PC-9 (cell line): ENCODE data around the gene CSRP1. TPM values are rescaled to one million over a fixed set of nuclear protein-coding genes. Genes with fewer than 3 reads are reported as not detected.

Source experiments
- BruUV-seq: library from RNA; stranded (reverse); fragments of 400-500 nt; replicated peaks from 2 replicates; lab custom pipeline; 2021; lab: Mats Ljungman, UMichigan
- CTCF ChIA-PET: fragments of 300-600 bp; sonication (Branson Sonifier 250); formaldehyde crosslinking; loops from one replicate; lab custom pipeline; 2022; ENCODE audit warnings: antibody characterized with exemption; lab: Charles Lee
- POLR2A ChIA-PET: fragments of 300-600 bp; sonication (Branson Sonifier 250); formaldehyde crosslinking; loops from one replicate; lab custom pipeline; 2022; ENCODE audit warnings: antibody characterized with exemption; ENCODE audit not compliant: unreplicated experiment; lab: Charles Lee
- DNase-seq, 2 experiments: peaks; one replicate each; pipeline versions ENCODE4 v3.0.0 to v3.0.0-alpha.2; 2015 to 2022; ENCODE audit warnings: mixed read lengths in 1 of 2
- H2AFZ ChIP-seq: fragments of 200-600 bp; sonication (generic); 2 replicates; pipeline ENCODE4 v1.8.1; 2017; ENCODE audit warnings: antibody characterized with exemption
- H3F3A ChIP-seq: fragments of 200-600 bp; sonication (generic); 2 replicates; pipeline ENCODE4 v1.8.1; 2017; ENCODE audit warnings: antibody characterized with exemption, mild to moderate bottlenecking, low read depth; ENCODE audit not compliant: insufficient read depth
- H3K27ac ChIP-seq: fragments of 200-600 bp; sonication (generic); 2 replicates; pipeline ENCODE4 v1.6.1; 2016; ENCODE audit warnings: mixed run types
- H3K27me3 ChIP-seq: fragments of 200-600 bp; sonication (generic); 2 replicates; pipeline ENCODE4 v1.6.1; 2016; ENCODE audit warnings: low read depth, mixed run types; ENCODE audit not compliant: insufficient read depth
- H3K36me3 ChIP-seq: fragments of 200-600 bp; sonication (generic); 2 replicates; pipeline ENCODE4 v1.6.1; 2016; ENCODE audit warnings: low read depth, mixed run types
- H3K4me1 ChIP-seq: fragments of 200-600 bp; sonication (generic); replicated peaks from 2 replicates; pipeline ENCODE4 v1.6.1; 2016; ENCODE audit warnings: mixed run types; ENCODE audit not compliant: insufficient read depth
- H3K4me2 ChIP-seq: fragments of 200-600 bp; sonication (generic); 2 replicates; pipeline ENCODE4 v1.6.1; 2017; ENCODE audit warnings: mixed run types
- H3K4me3 ChIP-seq: fragments of 200-600 bp; sonication (generic); 2 replicates; pipeline ENCODE4 v1.6.1; 2016; ENCODE audit warnings: mixed run types
- H3K79me2 ChIP-seq: fragments of 200-600 bp; sonication (generic); 2 replicates; pipeline ENCODE4 v1.6.1; 2017; ENCODE audit warnings: low read depth, mixed run types
- H3K9me2 ChIP-seq: fragments of 200-600 bp; sonication (generic); 2 replicates; pipeline ENCODE4 v1.8.1; 2017; ENCODE audit warnings: mild to moderate bottlenecking; ENCODE audit not compliant: insufficient read depth
- H3K9me3 ChIP-seq: fragments of 200-600 bp; sonication (generic); 2 replicates; pipeline ENCODE4 v1.8.1; 2016; ENCODE audit warnings: low read depth; ENCODE audit not compliant: insufficient read depth
- H4K20me1 ChIP-seq: fragments of 200-600 bp; sonication (generic); 2 replicates; pipeline ENCODE4 v1.8.1; 2017; ENCODE audit not compliant: insufficient read depth
- CTCF ChIP-seq: fragments of 200-600 bp; sonication (generic); conservative IDR thresholded peaks from 2 replicates; pipeline ENCODE4 v1.6.1; 2017; ENCODE audit warnings: mixed run types, antibody characterized with exemption, mild to moderate bottlenecking, moderate library complexity
- EZH2 ChIP-seq: fragments of 200-600 bp; sonication (generic); IDR thresholded peaks from 2 replicates; pipeline ENCODE4 v1.8.0; 2017; ENCODE audit warnings: antibody characterized with exemption, low read depth
- intact Hi-C: fragments of 100-400 bp; cut with micrococcal nuclease; formaldehyde crosslinking; loops from one replicate; pipeline ENCODE4 v1.10.0; 2022; ENCODE audit not compliant: unreplicated experiment
- total RNA-seq: library from RNA; stranded (reverse); gene quantifications from 2 replicates; pipeline ENCODE4 v1.2.3, GENCODE V29; 2021

The CSRP1 gene
- total RNA-seq, 1 experiment from 2014 or later, result 61.3 TPM

GRCh38 chr1:201436393-201436792, 70.5 kb downstream of the CSRP1 start:
- no peak overlapping the region for H3K4me2 ChIP-seq

GRCh38 chr1:201434266-201434665, 72.7 kb downstream of the CSRP1 start:
- Histone ChIP-seq H3K79me2 (no peaks in the 10 kb centered on the region), H4K20me1 (no peaks in the 10 kb centered on the region), H3K4me1 (peaks cover 19% of the 10 kb centered on the region), H3K9me2 (no peaks in the 10 kb centered on the region), H2AFZ (no peak overlapping the region), H3K9me3 (no peaks in the 10 kb centered on the region), H3K4me3 (no peak overlapping the region), H3K27ac (no peak overlapping the region), H3K27me3 (no peaks in the 10 kb centered on the region), H3K4me2 (no peak overlapping the region), H3K36me3 (no peaks in the 10 kb centered on the region), H3F3A (peaks cover 20% of the 10 kb centered on the region)
- intact Hi-C loops, result loop anchor here (2.0 kb wide), 3 partner anchors 35 to 73 kb away; partner anchors contain the start of genes CSRP1 and PHLDA3
- no peak for DNase-seq
- no TSS peak for BruUV-seq
- ChIA-PET CTCF (interaction anchor here (1.2 kb wide), 1 partner anchor 14 kb away, joined by 3 read pairs; no protein-coding TSS in a partner anchor), POLR2A (no interaction called here)
- TF ChIP-seq CTCF (no peak), EZH2 (no peak)

More at GRCh38 chr1:201436393-201436792, 70.5 kb downstream of the CSRP1 start:
- H3K27me3 ChIP-seq, result no peaks in the 10 kb centered on the region
- no peak overlapping the region for H3K27ac ChIP-seq
- H3K9me2 ChIP-seq, result no peaks in the 10 kb centered on the region
- H3F3A ChIP-seq, result peaks cover 20% of the 10 kb centered on the region
- ChIA-PET POLR2A (interaction anchor here (0.5 kb wide), 1 partner anchor 11 kb away, joined by 22 read pairs; no protein-coding TSS in a partner anchor), CTCF (interaction anchor here (0.5 to 2.0 kb wide), 8 partner anchors 8 to 176 kb away, joined by 3 to 20 read pairs (median 4); no protein-coding TSS in a partner anchor)
- TF ChIP-seq EZH2, result no peak
- no TSS peak for BruUV-seq
- DNase-seq, result no peak
- intact Hi-C loops, result loop anchor here (5.0 kb wide), 1 partner anchor 54 kb away; no protein-coding TSS in a partner anchor
- no peaks in the 10 kb centered on the region for H3K36me3 ChIP-seq
- H3K4me3 ChIP-seq, result no peak overlapping the region
- no peaks in the 10 kb centered on the region for H4K20me1 ChIP-seq
- H3K9me3 ChIP-seq, result no peaks in the 10 kb centered on the region
- H3K79me2 ChIP-seq, result no peaks in the 10 kb centered on the region
- H3K4me1 ChIP-seq, result peaks cover 19% of the 10 kb centered on the region
- no peak overlapping the region for H2AFZ ChIP-seq

- H3K27ac ChIP-seq, result no peak overlapping the region
- no peak overlapping the region for H2AFZ ChIP-seq
- intact Hi-C loops, result loop anchor here (2.0 kb wide), 3 partner anchors 35 to 73 kb away; partner anchors contain the start of genes CSRP1 and PHLDA3
- TF ChIP-seq EZH2, result no peak
- no peak for TF ChIP-seq CTCF
- H3K4me3 ChIP-seq, result no peak overlapping the region
- no peak for DNase-seq
- ChIA-PET POLR2A (no interaction called here), CTCF (interaction anchor here (0.7 to 1.2 kb wide), 2 partner anchors 14 to 122 kb away, joined by 3 read pairs; no protein-coding TSS in a partner anchor)
- H3K9me2 ChIP-seq, result no peaks in the 10 kb centered on the region
- H3F3A ChIP-seq, result peaks cover 20% of the 10 kb centered on the region
- no peaks in the 10 kb centered on the region for H3K27me3 ChIP-seq
- H3K4me2 ChIP-seq, result no peak overlapping the region
- no peaks in the 10 kb centered on the region for H3K36me3 ChIP-seq
- peaks cover 19% of the 10 kb centered on the region for H3K4me1 ChIP-seq
- no TSS peak for BruUV-seq
- H3K9me3 ChIP-seq, result no peaks in the 10 kb centered on the region
- no peaks in the 10 kb centered on the region for H4K20me1 ChIP-seq
- H3K79me2 ChIP-seq, result no peaks in the 10 kb centered on the region
Observed at GRCh38 chr1:201433609-201434008, 73.3 kb downstream of the CSRP1 start.

Other genes starting within 250 kb of the CSRP1 start
- gene PKP1, start 223.6 kb downstream of the CSRP1 start, total RNA-seq, result 0.94 and 1.1 TPM in 2 replicates
- 4.8 and 6.4 TPM in 2 replicates for gene TNNT2, start 129.4 kb downstream of the CSRP1 start, total RNA-seq
- gene LAD1, start 107.8 kb downstream of the CSRP1 start, total RNA-seq, result 54.7 and 61.6 TPM in 2 replicates
- not detected in 2 replicates for gene TNNI1, start 85.4 kb downstream of the CSRP1 start, total RNA-seq
- 31.6 and 46.4 TPM in 2 replicates for gene PHLDA3, start 37.9 kb downstream of the CSRP1 start, total RNA-seq
- 44.5 and 45.3 TPM in 2 replicates for gene NAV1, start 32.0 kb upstream of the CSRP1 start, total RNA-seq